MCF 10A (cell line): ENCODE results near the gene VSNL1. TPM values are rescaled to one million over a fixed set of nuclear protein-coding genes. Genes with fewer than 3 reads are reported as not detected.
A peak's percentile ranks its signal among the peaks of the same experiment; 100 is the strongest.

Experiments
- BruUV-seq: library from RNA; stranded (reverse); fragments of 400-500 nt; replicated peaks from 2 replicates; lab custom pipeline; 2021; lab: Mats Ljungman, UMichigan
- CTCF ChIA-PET: fragments of 300-600 bp; sonication (Branson Sonifier 250); formaldehyde crosslinking; extraction: SDS; loops from one replicate; lab custom pipeline; 2021; ENCODE audit warnings: antibody characterized with exemption, inconsistent platforms; lab: Yijun Ruan, JAX
- POLR2A ChIA-PET: fragments of 300-600, 350-650 bp; sonication (Branson Sonifier 250); formaldehyde crosslinking; extraction: SDS; loops from one replicate; lab custom pipeline; 2020; ENCODE audit warnings: antibody characterized with exemption, inconsistent platforms; lab: Yijun Ruan, JAX
- DNase-seq: peaks from one replicate; pipeline ENCODE4 v3.0.0-alpha.2; 2018; ENCODE audit not compliant: unreplicated experiment
- H3K27ac Mint-ChIP-seq: one replicate; pipeline ENCODE4 v1.8.0; 2022; ENCODE audit warnings: mild to moderate bottlenecking, low read depth, mixed read lengths; ENCODE audit not compliant: unreplicated experiment
- H3K27me3 Mint-ChIP-seq: one replicate; pipeline ENCODE4 v1.8.0; 2022; ENCODE audit warnings: mixed read lengths; ENCODE audit not compliant: insufficient read depth, unreplicated experiment
- H3K36me3 Mint-ChIP-seq: one replicate; pipeline ENCODE4 v1.8.0; 2022; ENCODE audit warnings: mild to moderate bottlenecking, moderate library complexity, mixed read lengths; ENCODE audit not compliant: insufficient read depth, unreplicated experiment
- H3K4me1 Mint-ChIP-seq: one replicate; pipeline ENCODE4 v1.8.0; 2022; ENCODE audit warnings: mixed read lengths; ENCODE audit not compliant: insufficient read depth, unreplicated experiment
- H3K4me3 Mint-ChIP-seq: one replicate; pipeline ENCODE4 v1.8.0; 2022; ENCODE audit warnings: mild to moderate bottlenecking, moderate library complexity, mixed read lengths; ENCODE audit not compliant: unreplicated experiment
- H3K9me3 Mint-ChIP-seq: one replicate; pipeline ENCODE4 v1.8.0; 2022; ENCODE audit warnings: mixed read lengths; ENCODE audit not compliant: unreplicated experiment
- intact Hi-C: fragments of 100-400 bp; cut with micrococcal nuclease; formaldehyde crosslinking; loops from 2 replicates; pipeline ENCODE4 v1.14.1; 2022
- total RNA-seq: library from RNA; stranded (reverse); gene quantifications from 2 replicates; pipeline ENCODE4 v1.2.3, GENCODE V29; 2022
- TF ChIP-seq, protein P1 (sequence below): fragments of 200-600 bp; IDR thresholded peaks from one replicate; pipeline ENCODE4 v1.8.0; 2022; ENCODE audit warnings: antibody characterized with exemption, mild to moderate bottlenecking; ENCODE audit not compliant: unreplicated experiment

Gene VSNL1
- total RNA-seq, 1 experiment from 2014 or later = 2.4 TPM

DNA sequence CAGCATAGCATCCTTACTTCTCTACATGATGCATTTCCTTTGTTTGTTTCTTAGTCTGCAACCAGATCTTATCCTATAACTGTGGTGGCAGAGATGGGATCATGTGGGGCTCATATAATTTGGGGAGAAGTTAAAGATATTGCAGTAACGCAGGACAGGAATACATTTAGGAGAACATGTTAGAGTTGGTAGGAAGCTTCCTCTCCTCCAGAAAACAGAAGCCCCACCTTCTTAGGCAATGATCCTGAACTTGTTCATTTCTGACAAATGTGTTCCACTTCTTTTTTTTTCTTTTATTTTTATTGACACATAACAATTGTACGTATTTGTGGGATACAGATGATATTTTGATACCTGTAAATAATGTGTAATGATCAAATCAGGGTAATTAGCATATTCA, 99.9 kb downstream of the VSNL1 start:
- BruUV-seq = no TSS peak
- intact Hi-C loops = loop anchor here (10.0 kb wide), 2 partner anchors 166 to 866 kb away; no protein-coding TSS in a partner anchor
- H3K36me3 Mint-ChIP-seq = no peaks in the 10 kb centered on the region
- DNase-seq = no peak
- H3K4me1 Mint-ChIP-seq = peaks cover 22% of the 10 kb centered on the region
- TF ChIP-seq, protein P1, sequence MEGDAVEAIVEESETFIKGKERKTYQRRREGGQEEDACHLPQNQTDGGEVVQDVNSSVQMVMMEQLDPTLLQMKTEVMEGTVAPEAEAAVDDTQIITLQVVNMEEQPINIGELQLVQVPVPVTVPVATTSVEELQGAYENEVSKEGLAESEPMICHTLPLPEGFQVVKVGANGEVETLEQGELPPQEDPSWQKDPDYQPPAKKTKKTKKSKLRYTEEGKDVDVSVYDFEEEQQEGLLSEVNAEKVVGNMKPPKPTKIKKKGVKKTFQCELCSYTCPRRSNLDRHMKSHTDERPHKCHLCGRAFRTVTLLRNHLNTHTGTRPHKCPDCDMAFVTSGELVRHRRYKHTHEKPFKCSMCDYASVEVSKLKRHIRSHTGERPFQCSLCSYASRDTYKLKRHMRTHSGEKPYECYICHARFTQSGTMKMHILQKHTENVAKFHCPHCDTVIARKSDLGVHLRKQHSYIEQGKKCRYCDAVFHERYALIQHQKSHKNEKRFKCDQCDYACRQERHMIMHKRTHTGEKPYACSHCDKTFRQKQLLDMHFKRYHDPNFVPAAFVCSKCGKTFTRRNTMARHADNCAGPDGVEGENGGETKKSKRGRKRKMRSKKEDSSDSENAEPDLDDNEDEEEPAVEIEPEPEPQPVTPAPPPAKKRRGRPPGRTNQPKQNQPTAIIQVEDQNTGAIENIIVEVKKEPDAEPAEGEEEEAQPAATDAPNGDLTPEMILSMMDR = no peak
- no peaks in the 10 kb centered on the region for H3K27me3 Mint-ChIP-seq
- CTCF ChIA-PET = interaction anchor here (0.8 kb wide), 1 partner anchor 31 kb away, joined by 4 read pairs; no protein-coding TSS in a partner anchor
- no peaks in the 10 kb centered on the region for H3K9me3 Mint-ChIP-seq
- no peak overlapping the region for H3K27ac Mint-ChIP-seq
- H3K4me3 Mint-ChIP-seq = no peak overlapping the region
- POLR2A ChIA-PET = interaction anchor here (0.8 to 4.9 kb wide), 3 partner anchors 12 to 49 kb away, joined by 3 to 24 read pairs (median 3); no protein-coding TSS in a partner anchor

DNA sequence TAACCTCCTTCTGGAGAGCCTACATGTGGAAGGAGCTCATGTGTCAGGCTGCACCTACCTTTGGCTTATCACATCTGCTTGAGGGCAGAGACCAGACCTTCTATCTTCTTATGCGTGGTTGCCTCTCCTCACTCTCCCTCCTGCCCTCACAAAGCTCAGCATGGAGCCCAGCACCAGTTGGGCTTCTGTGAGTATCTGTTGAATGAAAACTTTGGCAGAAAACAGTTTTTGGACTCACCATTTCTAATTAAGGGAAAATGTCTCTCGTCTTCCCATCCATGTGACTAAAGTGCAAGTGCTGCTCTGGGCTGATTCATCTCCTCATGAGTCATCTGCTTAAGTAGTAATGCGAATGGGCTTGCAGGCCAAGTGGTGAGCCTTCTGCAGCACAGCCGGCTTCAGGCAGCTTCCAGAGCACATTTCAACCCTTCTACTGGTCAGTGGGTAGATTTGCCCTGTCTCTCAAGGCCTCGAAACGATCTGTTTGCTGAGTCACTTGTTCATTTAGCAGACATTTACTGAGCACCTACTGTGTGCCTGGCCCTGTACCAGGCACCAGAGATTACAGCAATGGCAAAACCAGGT, 102.6 kb downstream of the VSNL1 start:
- H3K36me3 Mint-ChIP-seq = no peaks in the 10 kb centered on the region
- H3K27ac Mint-ChIP-seq = peak overlapping the region; percentile 85
- CTCF ChIA-PET = interaction anchor here (0.6 to 1.5 kb wide), 6 partner anchors 14 to 869 kb away, joined by 3 to 14 read pairs (median 4); no protein-coding TSS in a partner anchor
- DNase-seq = peak; percentile 94
- intact Hi-C loops = loop anchor here (10.0 kb wide), 2 partner anchors 168 to 868 kb away; no protein-coding TSS in a partner anchor
- no peaks in the 10 kb centered on the region for H3K9me3 Mint-ChIP-seq
- H3K4me1 Mint-ChIP-seq = peaks cover 31% of the 10 kb centered on the region
- no TSS peak for BruUV-seq
- no peaks in the 10 kb centered on the region for H3K27me3 Mint-ChIP-seq
- TF ChIP-seq, protein P1 = no peak
- POLR2A ChIA-PET = interaction anchor here (0.8 to 5.2 kb wide), 6 partner anchors 10 to 226 kb away, joined by 3 to 53 read pairs (median 4); partner anchors contain the start of genes RAD51AP2 and VSNL1
- peak overlapping the region; percentile 1 for H3K4me3 Mint-ChIP-seq

DNA sequence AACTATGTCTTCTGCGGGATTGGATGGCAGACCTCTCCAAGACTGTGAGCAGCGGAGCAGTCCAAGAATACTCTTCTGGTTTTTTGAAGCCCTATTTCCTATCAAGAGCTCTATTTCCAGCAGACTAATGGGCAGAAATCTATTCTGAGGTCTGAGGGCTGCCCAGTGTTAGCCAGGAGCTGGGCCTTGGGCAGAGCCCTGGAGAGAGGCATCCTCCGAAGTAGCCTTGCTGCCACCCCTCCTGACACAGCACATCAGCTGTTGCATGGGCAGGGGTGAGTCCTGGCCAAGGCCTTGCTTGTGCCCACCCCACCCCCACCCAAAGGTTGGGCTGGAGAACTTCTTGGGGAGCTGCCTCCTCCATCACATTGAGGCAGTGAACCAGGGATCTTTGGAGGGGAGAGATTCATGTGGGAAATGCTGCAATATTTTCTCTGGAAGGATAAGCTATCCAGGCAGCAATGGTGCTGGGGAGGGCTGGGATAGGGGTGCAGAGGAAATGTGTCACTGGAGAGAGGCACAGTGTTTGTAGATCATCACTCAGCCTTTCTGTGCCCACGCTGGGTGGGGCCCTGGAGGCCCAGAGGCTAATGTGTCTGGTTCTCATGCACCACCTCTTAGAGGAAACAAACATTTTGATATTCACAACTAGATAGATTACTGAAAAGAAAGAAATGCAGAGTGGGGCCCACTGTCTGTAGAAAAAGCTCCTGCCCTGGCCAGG, 104.7 kb downstream of the VSNL1 start:
- Mint-ChIP-seq H3K36me3 (no peaks in the 10 kb centered on the region), H3K4me3 (no peak overlapping the region), H3K9me3 (no peaks in the 10 kb centered on the region), H3K27ac (no peak overlapping the region), H3K27me3 (no peaks in the 10 kb centered on the region), H3K4me1 (peaks cover 31% of the 10 kb centered on the region)
- DNase-seq = peak; percentile 51
- no TSS peak for BruUV-seq
- ChIA-PET CTCF (interaction anchor here (0.5 to 3.1 kb wide), 31 partner anchors 8 to 1723 kb away, joined by 3 to 24 read pairs (median 4); partner anchors contain the start of gene VSNL1), POLR2A (interaction anchor here (1.0 to 5.2 kb wide), 7 partner anchors 25 to 105 kb away, joined by 4 to 53 read pairs (median 6); partner anchors contain the start of gene VSNL1)
- intact Hi-C loops = loop anchor here (10.0 kb wide), 2 partner anchors 170 to 870 kb away; no protein-coding TSS in a partner anchor
- TF ChIP-seq, protein P1 = no peak
